DND-41 (cell line): ENCODE data around the gene DNAH7.

ENCODE experiments used
- ATAC-seq: fragments of 200-7000 bp; cut with Tn5 transposase; 3 replicates; pipeline ENCODE4 v1.9.1; 2021; ENCODE audit warnings: low read depth; ENCODE audit not compliant: insufficient read depth
- DNase-seq: peaks from one replicate; pipeline ENCODE4 v3.0.0-alpha.2; 2020
- H2AFZ ChIP-seq: 2 replicates; pipeline ENCODE4 v1.6.0; 2012; ENCODE audit warnings: low read depth, low read length
- H3K27ac ChIP-seq: 2 replicates; pipeline ENCODE4 v1.5.1; 2012; ENCODE audit warnings: low read length, inconsistent platforms
- H3K27me3 ChIP-seq: fragments of 200-600 bp; sonication (generic); 2 replicates; pipeline ENCODE4 v1.6.0; 2012; ENCODE audit warnings: low read length, mild to moderate bottlenecking, inconsistent platforms; ENCODE audit not compliant: insufficient read depth, poor library complexity
- H3K36me3 ChIP-seq: 2 replicates; pipeline ENCODE4 v1.5.1; 2012; ENCODE audit warnings: low read length, inconsistent platforms; ENCODE audit not compliant: insufficient read depth
- H3K4me1 ChIP-seq: 2 replicates; pipeline ENCODE4 v1.5.1; 2012; ENCODE audit warnings: mild to moderate bottlenecking, low read length; ENCODE audit not compliant: insufficient read depth
- H3K4me2 ChIP-seq: 2 replicates; pipeline ENCODE4 v1.6.0; 2012; ENCODE audit warnings: mild to moderate bottlenecking, moderate library complexity, low read length, inconsistent platforms; ENCODE audit not compliant: insufficient read depth
- H3K4me3 ChIP-seq, 2 experiments: fragments of 200-600 bp in 1 of 2; shearing (Covaris generic) in 1 of 2; 2 replicates each; pipeline ENCODE4 v1.5.1; 2012 to 2016; ENCODE audit warnings: inconsistent platforms in 2 of 2, low read length in 2 of 2, mild to moderate bottlenecking in 2 of 2, low read depth in 1 of 2, moderate library complexity in 1 of 2
- H3K79me2 ChIP-seq: 2 replicates; pipeline ENCODE4 v1.6.0; 2012; ENCODE audit warnings: low read length, inconsistent platforms; ENCODE audit not compliant: insufficient read depth
- H3K9ac ChIP-seq: 2 replicates; pipeline ENCODE4 v1.6.0; 2012; ENCODE audit warnings: low read depth, mild to moderate bottlenecking, inconsistent platforms, low read length, moderate library complexity
- H3K9me3 ChIP-seq: 2 replicates; pipeline ENCODE4 v1.5.1; 2012; ENCODE audit warnings: low read length, moderate library complexity, mild to moderate bottlenecking, inconsistent platforms; ENCODE audit not compliant: insufficient read depth, severe bottlenecking
- H4K20me1 ChIP-seq: 2 replicates; pipeline ENCODE4 v1.6.0; 2012; ENCODE audit warnings: low read length; ENCODE audit not compliant: insufficient read depth
- EZH2 ChIP-seq: IDR thresholded peaks from 3 replicates; pipeline ENCODE4 v1.6.1; 2012; ENCODE audit warnings: borderline replicate concordance, low read depth, mild to moderate bottlenecking, moderate library complexity, low read length, inconsistent platforms; ENCODE audit not compliant: severe bottlenecking
- TF ChIP-seq, protein P1 (sequence below): IDR thresholded peaks from 2 replicates; pipeline ENCODE4 v1.5.1; 2012; ENCODE audit warnings: borderline replicate concordance, low read length, moderate library complexity, mild to moderate bottlenecking; ENCODE audit not compliant: poor library complexity, severe bottlenecking; ENCODE audit errors: extremely low read depth

DNAH7 gene

DNA sequence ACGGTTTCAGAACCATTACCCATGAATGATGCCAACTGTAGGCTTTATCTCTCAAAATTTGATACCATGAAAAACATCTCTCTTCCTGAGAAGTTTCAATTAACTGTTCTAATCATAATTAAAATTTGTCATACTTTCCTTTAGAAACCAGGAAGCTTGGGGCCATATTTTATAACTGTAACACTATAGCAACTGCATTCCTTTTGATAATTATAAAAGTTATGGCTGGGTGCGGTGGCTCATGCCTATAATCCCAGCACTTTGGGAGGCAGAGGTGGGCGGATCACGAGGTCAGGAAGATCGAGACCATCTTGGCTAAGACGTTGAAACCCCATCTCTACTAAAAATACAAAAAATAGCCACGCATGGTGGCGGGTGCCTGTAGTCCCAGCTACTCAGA, 70.6 kb downstream of the DNAH7 start:
- H3K4me3 ChIP-seq = no peak overlapping the region
- ATAC-seq = no peak
- no peak overlapping the region for H3K9ac ChIP-seq
- H3K9me3 ChIP-seq = no peaks in the 10 kb centered on the region
- H2AFZ ChIP-seq = no peak overlapping the region
- H4K20me1 ChIP-seq = no peaks in the 10 kb centered on the region
- H3K27me3 ChIP-seq = no peaks in the 10 kb centered on the region
- TF ChIP-seq, protein P1, sequence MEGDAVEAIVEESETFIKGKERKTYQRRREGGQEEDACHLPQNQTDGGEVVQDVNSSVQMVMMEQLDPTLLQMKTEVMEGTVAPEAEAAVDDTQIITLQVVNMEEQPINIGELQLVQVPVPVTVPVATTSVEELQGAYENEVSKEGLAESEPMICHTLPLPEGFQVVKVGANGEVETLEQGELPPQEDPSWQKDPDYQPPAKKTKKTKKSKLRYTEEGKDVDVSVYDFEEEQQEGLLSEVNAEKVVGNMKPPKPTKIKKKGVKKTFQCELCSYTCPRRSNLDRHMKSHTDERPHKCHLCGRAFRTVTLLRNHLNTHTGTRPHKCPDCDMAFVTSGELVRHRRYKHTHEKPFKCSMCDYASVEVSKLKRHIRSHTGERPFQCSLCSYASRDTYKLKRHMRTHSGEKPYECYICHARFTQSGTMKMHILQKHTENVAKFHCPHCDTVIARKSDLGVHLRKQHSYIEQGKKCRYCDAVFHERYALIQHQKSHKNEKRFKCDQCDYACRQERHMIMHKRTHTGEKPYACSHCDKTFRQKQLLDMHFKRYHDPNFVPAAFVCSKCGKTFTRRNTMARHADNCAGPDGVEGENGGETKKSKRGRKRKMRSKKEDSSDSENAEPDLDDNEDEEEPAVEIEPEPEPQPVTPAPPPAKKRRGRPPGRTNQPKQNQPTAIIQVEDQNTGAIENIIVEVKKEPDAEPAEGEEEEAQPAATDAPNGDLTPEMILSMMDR = no peak
- TF ChIP-seq EZH2 = no peak
- no peak overlapping the region for H3K4me2 ChIP-seq
- no peak overlapping the region for H3K27ac ChIP-seq
- DNase-seq = no peak
- no peaks in the 10 kb centered on the region for H3K36me3 ChIP-seq
- no peaks in the 10 kb centered on the region for H3K79me2 ChIP-seq
- peaks cover 9% of the 10 kb centered on the region for H3K4me1 ChIP-seq

DNA sequence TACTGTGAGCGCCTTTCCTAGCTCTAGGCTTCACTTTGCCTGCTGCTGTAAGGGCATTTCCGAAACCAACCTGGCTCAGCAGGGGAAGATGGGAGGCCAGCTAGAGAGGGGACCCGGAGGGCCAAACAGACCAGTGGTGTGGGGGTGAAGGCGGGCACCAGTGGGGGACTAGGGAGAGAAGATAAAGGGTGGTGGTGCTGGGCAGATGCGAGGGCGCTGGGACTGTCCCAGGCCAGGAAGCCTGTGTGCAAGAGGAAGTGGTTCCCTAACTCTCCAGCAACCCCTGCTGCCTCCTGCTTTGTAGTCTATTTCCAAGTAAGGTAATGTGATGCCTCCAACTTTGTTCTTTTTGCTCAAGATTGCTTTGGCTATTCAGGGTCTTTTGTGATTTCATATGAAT, 73.1 kb downstream of the DNAH7 start:
- TF ChIP-seq, protein P1 = no peak
- no peak for TF ChIP-seq EZH2
- no peak overlapping the region; the same call in 1 of the 2 replicates for H3K27ac ChIP-seq
- no peaks in the 10 kb centered on the region for H3K27me3 ChIP-seq
- no peak overlapping the region for H2AFZ ChIP-seq
- no peak overlapping the region for H3K9ac ChIP-seq
- ATAC-seq (peak; percentile 91), DNase-seq (peak; percentile 48)
- no peaks in the 10 kb centered on the region for H3K36me3 ChIP-seq
- no peak overlapping the region for H3K4me3 ChIP-seq
- no peaks in the 10 kb centered on the region for H3K79me2 ChIP-seq
- peaks cover 9% of the 10 kb centered on the region for H3K4me1 ChIP-seq
- no peak overlapping the region for H3K4me2 ChIP-seq
- no peaks in the 10 kb centered on the region for H3K9me3 ChIP-seq
- H4K20me1 ChIP-seq = no peaks in the 10 kb centered on the region

DNA sequence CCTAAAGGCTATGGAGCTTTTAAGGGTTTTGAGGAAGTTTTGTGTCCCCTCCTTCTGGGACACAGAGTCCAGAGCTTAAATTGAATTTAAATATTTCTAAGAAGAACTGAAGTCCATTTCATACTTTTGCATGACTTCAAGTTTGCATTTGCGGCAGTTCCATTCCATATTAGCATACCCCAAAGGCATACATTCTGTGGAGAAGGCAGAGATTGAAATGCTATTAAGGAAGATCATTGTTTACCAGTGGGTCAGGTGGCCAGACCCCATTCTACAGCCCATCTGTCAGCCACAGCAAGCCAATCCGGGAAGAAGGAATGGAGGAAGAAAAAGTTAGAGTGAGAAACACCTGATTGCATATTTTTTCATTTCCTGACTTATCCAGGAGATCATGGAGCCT, 75.0 kb downstream of the DNAH7 start:
- TF ChIP-seq EZH2 = no peak
- TF ChIP-seq, protein P1 = no peak
- Histone ChIP-seq H3K36me3 (no peaks in the 10 kb centered on the region), H3K4me1 (peaks cover 9% of the 10 kb centered on the region), H2AFZ (no peak overlapping the region), H4K20me1 (no peaks in the 10 kb centered on the region), H3K27ac (no peak overlapping the region), H3K9ac (no peak overlapping the region), H3K4me2 (no peak overlapping the region), H3K27me3 (no peaks in the 10 kb centered on the region), H3K4me3 (no peak overlapping the region), H3K79me2 (no peaks in the 10 kb centered on the region), H3K9me3 (no peaks in the 10 kb centered on the region)
- DNase-seq (no peak), ATAC-seq (no peak)

DNA sequence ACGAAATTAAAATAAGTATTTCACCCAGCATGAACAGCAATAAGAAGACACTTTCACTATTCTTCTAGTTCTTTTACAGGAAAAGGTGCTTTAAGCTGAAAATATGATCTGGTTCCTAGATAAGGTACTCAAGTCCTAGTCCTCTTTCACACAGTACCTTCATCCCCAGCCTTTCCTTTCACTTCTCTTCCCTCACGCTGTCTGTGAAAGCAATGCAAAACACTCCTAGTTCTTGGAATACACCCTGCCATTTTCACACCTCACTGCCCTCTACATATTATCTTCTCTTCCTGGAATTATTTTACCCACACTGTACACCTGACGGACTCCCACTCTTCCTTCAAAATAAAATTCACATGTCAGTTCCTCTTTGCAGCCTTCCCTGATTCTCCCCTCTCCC, 82.9 kb downstream of the DNAH7 start:
- TF ChIP-seq, protein P1 = no peak
- TF ChIP-seq EZH2 = no peak
- Histone ChIP-seq H3K27ac (peak overlapping the region; percentile 52), H3K36me3 (no peaks in the 10 kb centered on the region), H3K4me2 (peak overlapping the region; percentile 52), H4K20me1 (no peaks in the 10 kb centered on the region), H3K4me1 (peaks cover 15% of the 10 kb centered on the region), H3K79me2 (no peaks in the 10 kb centered on the region), H2AFZ (peak overlapping the region; percentile 50), H3K9ac (no peak overlapping the region), H3K9me3 (no peaks in the 10 kb centered on the region), H3K4me3 (peak overlapping the region in 1 of 2 experiments; percentile 27; a peak in 1 of 4 replicates), H3K27me3 (no peaks in the 10 kb centered on the region)
- DNase-seq (no peak), ATAC-seq (peak; percentile 61)
